ENCODE data around the gene YWHAG.
"Not testable (repeated sequence)": the region's sequence is repeated elsewhere in the genome, so short reads cannot be mapped to it uniquely, and the experiment has no call there.

YWHAG gene

GRCh38 chr7:76340617-76341131 lies 18.1 kb downstream of the YWHAG start:
- no peak for TF ChIP-seq CTCF (IDR thresholded peaks at IDR 0.05; ENCODE audit: low read depth, low read length, missing control alignments)
- no peak overlapping the region for H3K4me3 ChIP-seq (replicated peaks; ENCODE audit: low read depth, low read length)
- no peak for DNase-seq (ENCODE audit: extremely low read depth, low read depth)

GRCh38 chr7:76338298-76339084 lies 20.3 kb downstream of the YWHAG start:
- no peak for TF ChIP-seq CTCF (IDR thresholded peaks at IDR 0.05; ENCODE audit: low read depth, low read length, missing control alignments)

GRCh38 chr7:76337147-76337546 lies 21.6 kb downstream of the YWHAG start:
- DNase-seq (ENCODE audit: extremely low read depth, low read depth) = no peak
- TF ChIP-seq CTCF (IDR thresholded peaks at IDR 0.05; ENCODE audit: low read depth, low read length, missing control alignments) = no peak
- no peak overlapping the region for H3K4me3 ChIP-seq (replicated peaks; ENCODE audit: low read depth, low read length)

More at GRCh38 chr7:76338298-76339084, 20.3 kb downstream of the YWHAG start:
- no peak for DNase-seq (ENCODE audit: extremely low read depth, low read depth)
- no peak overlapping the region for H3K4me3 ChIP-seq (replicated peaks; ENCODE audit: low read depth, low read length)

- TF ChIP-seq CTCF (IDR thresholded peaks at IDR 0.05; ENCODE audit: low read depth, low read length, missing control alignments) = no peak
- no peak for DNase-seq (ENCODE audit: extremely low read depth, low read depth)
- H3K4me3 ChIP-seq (replicated peaks; ENCODE audit: low read depth, low read length) = no peak overlapping the region
Measured at GRCh38 chr7:76336094-76336493, 22.7 kb downstream of the YWHAG start.

- not testable (repeated sequence) for DNase-seq (ENCODE audit: extremely low read depth, low read depth); H3K4me3 ChIP-seq (replicated peaks; ENCODE audit: low read depth, low read length)
Measured at GRCh38 chr7:76335417-76335816, 23.4 kb downstream of the YWHAG start.

GRCh38 chr7:76334320-76334967 lies 24.3 kb downstream of the YWHAG start:
- H3K4me3 ChIP-seq (replicated peaks; ENCODE audit: low read depth, low read length) = no peak overlapping the region
- TF ChIP-seq CTCF (IDR thresholded peaks at IDR 0.05; ENCODE audit: low read depth, low read length, missing control alignments) = no peak
- DNase-seq (ENCODE audit: extremely low read depth, low read depth) = no peak

- no peak for TF ChIP-seq CTCF (IDR thresholded peaks at IDR 0.05; ENCODE audit: low read depth, low read length, missing control alignments)
- no peak overlapping the region for H3K4me3 ChIP-seq (replicated peaks; ENCODE audit: low read depth, low read length)
- no peak for DNase-seq (ENCODE audit: extremely low read depth, low read depth)
Measured at GRCh38 chr7:76333511-76334101, 25.2 kb downstream of the YWHAG start.

Measured in HFF-Myc (cell line).